Omental fat pad (tissue), 4 donors: ENCODE data around the gene STIMATE. TPM values are rescaled to one million over a fixed set of nuclear protein-coding genes. Genes with fewer than 3 reads are reported as not detected.

Experiments used
- ATAC-seq: fragments of 150-250 bp; one replicate; pipeline ENCODE4 v1.9.1; 2016; ENCODE audit warnings: mild to moderate bottlenecking, moderate library complexity; ENCODE audit not compliant: low FRiP score
- DNase-seq: peaks from one replicate; pipeline ENCODE4 v3.0.0-alpha.2; 2019; ENCODE audit warnings: low spot score
- CTCF ChIP-seq, 3 donors: fragments of 450-650 bp; IDR thresholded peaks; one replicate each; pipeline ENCODE4 v1.5.1; 2016 to 2017; ENCODE audit warnings: antibody characterized with exemption in 3 of 3, mild to moderate bottlenecking in 3 of 3, moderate library complexity in 2 of 3
- total RNA-seq, 4 donors: library from RNA; depleted of rRNA; stranded (reverse); fragments of >200 nt; gene quantifications; one replicate each; pipeline ENCODE4 v1.1.0, GENCODE V29; 2016

Gene STIMATE
- 10 to 100 TPM; 15.1 to 34.7 (median 18.8) TPM for total RNA-seq

GRCh38 chr3:52897130-52898122 is at the start of gene STIMATE:
STIMATE (minus strand) TSS chr3:52897548; CDS start chr3:52897450, 98 bp downstream.
- DNase-seq, result peak; percentile 59

GRCh38 chr3:52939600-52939999 is 42.3 kb upstream of the STIMATE start:
- ATAC-seq (no peak), DNase-seq (no peak)
- TF ChIP-seq CTCF (IDR thresholded peaks at IDR 0.05), result no peak

More at GRCh38 chr3:52897130-52898122, at the start of gene STIMATE:
- ATAC-seq, result peak; percentile 98
- no peak for TF ChIP-seq CTCF (IDR thresholded peaks at IDR 0.05)

- no peak for DNase-seq
- peak; percentile 80 for ATAC-seq
- no peak for TF ChIP-seq CTCF (IDR thresholded peaks at IDR 0.05)
Measured at GRCh38 chr3:52934630-52935530, 37.5 kb upstream of the STIMATE start.

- ATAC-seq (no peak), DNase-seq (no peak)
- TF ChIP-seq CTCF (IDR thresholded peaks at IDR 0.05), result no peak
Measured at GRCh38 chr3:52931889-52932288, 34.5 kb upstream of the STIMATE start.

- no peak for TF ChIP-seq CTCF (IDR thresholded peaks at IDR 0.05)
- no peak for ATAC-seq
- DNase-seq, result no peak
Measured at GRCh38 chr3:52931328-52931727, 34.0 kb upstream of the STIMATE start.

GRCh38 chr3:52930748-52931147 is 33.4 kb upstream of the STIMATE start:
- ATAC-seq (no peak), DNase-seq (no peak)
- TF ChIP-seq CTCF (IDR thresholded peaks at IDR 0.05), result no peak
